Activated CD8-positive, alpha-beta T cell treated with anti-CD3 and anti-CD28 coated beads for 36 hours (primary cell): ENCODE data around the gene TMUB2. TPM values are rescaled to one million over a fixed set of nuclear protein-coding genes. Genes with fewer than 3 reads are reported as not detected.

Experiments used
- ATAC-seq: fragments of 200-7000 bp; cut with Tn5 transposase; one replicate; pipeline ENCODE4 v1.10.0; 2021; ENCODE audit warnings: mild to moderate bottlenecking, moderate library complexity
- CTCF ChIA-PET: fragments of 350-600 bp; sonication (Branson Sonifier 250); formaldehyde crosslinking; loops from one replicate; lab custom pipeline; 2021; ENCODE audit warnings: antibody characterized with exemption; lab: Charles Lee
- POLR2A ChIA-PET: fragments of 350-600 bp; sonication (Branson Sonifier 250); formaldehyde crosslinking; loops from one replicate; lab custom pipeline; 2021; ENCODE audit warnings: antibody characterized with exemption; lab: Charles Lee
- DNase-seq: peaks from one replicate; pipeline ENCODE4 v3.0.0-alpha.2; 2020
- H3K27ac Mint-ChIP-seq: one replicate; pipeline ENCODE4 v1.8.0; 2021; ENCODE audit warnings: mild to moderate bottlenecking, mixed read lengths
- H3K27me3 Mint-ChIP-seq: one replicate; pipeline ENCODE4 v1.8.0; 2021; ENCODE audit warnings: mixed read lengths
- H3K36me3 Mint-ChIP-seq: one replicate; pipeline ENCODE4 v1.8.0; 2021; ENCODE audit warnings: low read depth, mixed read lengths
- H3K4me1 Mint-ChIP-seq: one replicate; pipeline ENCODE4 v1.8.0; 2021; ENCODE audit warnings: low read depth, mixed read lengths
- H3K4me3 Mint-ChIP-seq: one replicate; pipeline ENCODE4 v1.8.0; 2021; ENCODE audit warnings: mild to moderate bottlenecking, moderate library complexity, mixed read lengths
- H3K9me3 Mint-ChIP-seq: one replicate; pipeline ENCODE4 v1.8.0; 2021; ENCODE audit warnings: mixed read lengths
- intact Hi-C: fragments of 100-400 bp; cut with micrococcal nuclease; formaldehyde crosslinking; loops from one replicate; pipeline ENCODE4 v1.10.0; 2022
- total RNA-seq, 2 experiments: library from RNA; stranded (reverse); gene quantifications; one replicate each; pipeline ENCODE4 v1.2.3, GENCODE V29; 2021
- TF ChIP-seq, protein P1 (sequence below): fragments of 200-600 bp; IDR thresholded peaks from one replicate; pipeline ENCODE4 v1.8.0; 2022; ENCODE audit warnings: antibody characterized with exemption, mild to moderate bottlenecking

Gene TMUB2
- total RNA-seq, 2 experiments from 2014 or later = 17.5 TPM

DNA sequence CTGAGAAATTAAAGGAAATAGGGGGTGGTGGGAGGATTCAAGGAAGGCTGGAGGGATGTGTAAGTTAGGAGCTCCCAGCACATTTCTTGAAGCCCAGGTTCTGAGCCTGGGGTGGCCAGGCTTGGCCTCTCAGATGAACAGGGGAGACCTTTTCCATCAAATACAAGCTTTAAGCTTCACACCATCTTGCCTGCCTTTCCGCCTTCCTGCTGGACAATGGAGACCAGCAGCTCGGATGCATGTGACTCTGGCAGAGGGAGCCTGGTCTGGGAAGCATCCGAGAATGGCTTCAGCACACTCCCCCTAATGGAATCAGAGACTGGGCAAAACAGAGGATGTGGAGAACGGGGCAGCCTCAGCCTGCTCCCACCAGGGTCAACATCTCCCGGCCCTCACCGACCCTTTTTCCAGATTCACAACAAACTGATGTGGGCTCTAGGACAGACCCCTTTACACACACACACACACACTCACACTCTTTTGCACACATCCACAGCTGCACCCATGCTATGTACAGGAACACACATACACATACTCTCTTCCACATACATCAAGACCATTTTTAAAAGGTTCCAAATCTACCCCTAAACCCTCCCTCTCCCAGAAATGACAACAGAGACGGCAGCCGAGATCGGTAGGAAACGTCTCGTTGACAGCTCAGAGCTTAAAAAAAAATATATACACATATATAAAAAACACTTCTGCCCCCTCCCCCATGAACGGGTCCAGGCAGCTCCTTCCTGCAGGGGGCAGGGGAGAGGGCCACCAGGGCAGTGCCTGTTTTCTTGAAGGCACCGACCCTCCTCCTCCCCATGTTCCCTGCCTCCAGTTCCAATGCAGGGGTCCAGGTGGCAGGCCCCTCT is 19.4 kb downstream of the TMUB2 start:
- intact Hi-C loops = no loop called here
- no peak overlapping the region for H3K4me3 Mint-ChIP-seq

DNA sequence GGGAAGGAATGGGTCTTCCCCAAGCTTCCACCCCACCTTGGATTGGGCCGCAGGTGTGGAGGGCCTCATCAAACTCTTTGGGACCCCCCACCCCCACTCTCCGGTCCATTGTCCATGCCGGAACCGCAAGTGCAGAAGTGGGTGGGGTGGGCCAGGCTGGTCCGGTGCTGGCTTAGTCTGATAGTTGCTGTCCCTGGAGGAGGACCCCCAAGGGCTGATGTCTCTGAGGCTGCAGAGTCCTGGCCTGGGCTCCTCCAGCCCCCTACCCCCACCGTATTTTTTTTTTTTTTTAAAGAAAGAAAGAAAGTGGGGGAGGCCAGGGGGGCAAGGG is 20.0 kb downstream of the TMUB2 start:
- TF ChIP-seq, protein P1, sequence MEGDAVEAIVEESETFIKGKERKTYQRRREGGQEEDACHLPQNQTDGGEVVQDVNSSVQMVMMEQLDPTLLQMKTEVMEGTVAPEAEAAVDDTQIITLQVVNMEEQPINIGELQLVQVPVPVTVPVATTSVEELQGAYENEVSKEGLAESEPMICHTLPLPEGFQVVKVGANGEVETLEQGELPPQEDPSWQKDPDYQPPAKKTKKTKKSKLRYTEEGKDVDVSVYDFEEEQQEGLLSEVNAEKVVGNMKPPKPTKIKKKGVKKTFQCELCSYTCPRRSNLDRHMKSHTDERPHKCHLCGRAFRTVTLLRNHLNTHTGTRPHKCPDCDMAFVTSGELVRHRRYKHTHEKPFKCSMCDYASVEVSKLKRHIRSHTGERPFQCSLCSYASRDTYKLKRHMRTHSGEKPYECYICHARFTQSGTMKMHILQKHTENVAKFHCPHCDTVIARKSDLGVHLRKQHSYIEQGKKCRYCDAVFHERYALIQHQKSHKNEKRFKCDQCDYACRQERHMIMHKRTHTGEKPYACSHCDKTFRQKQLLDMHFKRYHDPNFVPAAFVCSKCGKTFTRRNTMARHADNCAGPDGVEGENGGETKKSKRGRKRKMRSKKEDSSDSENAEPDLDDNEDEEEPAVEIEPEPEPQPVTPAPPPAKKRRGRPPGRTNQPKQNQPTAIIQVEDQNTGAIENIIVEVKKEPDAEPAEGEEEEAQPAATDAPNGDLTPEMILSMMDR = no peak
- ChIA-PET CTCF (interaction anchor here (0.8 to 2.2 kb wide), 2 partner anchors 124 to 139 kb away, joined by 3 to 9 read pairs; partner anchors contain the start of gene GRN), POLR2A (interaction anchor here (0.6 to 3.5 kb wide), 9 partner anchors 8 to 156 kb away, joined by 3 to 19 read pairs (median 4); partner anchors contain the start of gene FAM171A2)
- ATAC-seq = no peak
- no peaks in the 10 kb centered on the region for H3K9me3 Mint-ChIP-seq
- DNase-seq = no peak
- no peaks in the 10 kb centered on the region for H3K27me3 Mint-ChIP-seq
- H3K27ac Mint-ChIP-seq = no peak overlapping the region
- peaks cover 35% of the 10 kb centered on the region for H3K36me3 Mint-ChIP-seq
- H3K4me3 Mint-ChIP-seq = no peak overlapping the region
- H3K4me1 Mint-ChIP-seq = peaks cover 48% of the 10 kb centered on the region
- intact Hi-C loops = no loop called here

More for the DNA sequence above, 19.4 kb downstream of the TMUB2 start:
- ATAC-seq = no peak
- Mint-ChIP-seq H3K27me3 (no peaks in the 10 kb centered on the region), H3K9me3 (no peaks in the 10 kb centered on the region), H3K36me3 (peaks cover 33% of the 10 kb centered on the region), H3K4me1 (peaks cover 44% of the 10 kb centered on the region), H3K27ac (peak overlapping the region; percentile 27)
- TF ChIP-seq, protein P1 = peak; percentile 11
- CTCF ChIA-PET = interaction anchor here (0.7 to 2.2 kb wide), 3 partner anchors 16 to 139 kb away, joined by 3 to 9 read pairs (median 3); partner anchors contain the start of gene GRN
- peak; percentile 35 for DNase-seq
- POLR2A ChIA-PET = interaction anchor here (0.6 to 3.5 kb wide), 10 partner anchors 8 to 157 kb away, joined by 3 to 19 read pairs (median 4); partner anchors contain the start of genes FAM171A2 and SLC25A39

DNA sequence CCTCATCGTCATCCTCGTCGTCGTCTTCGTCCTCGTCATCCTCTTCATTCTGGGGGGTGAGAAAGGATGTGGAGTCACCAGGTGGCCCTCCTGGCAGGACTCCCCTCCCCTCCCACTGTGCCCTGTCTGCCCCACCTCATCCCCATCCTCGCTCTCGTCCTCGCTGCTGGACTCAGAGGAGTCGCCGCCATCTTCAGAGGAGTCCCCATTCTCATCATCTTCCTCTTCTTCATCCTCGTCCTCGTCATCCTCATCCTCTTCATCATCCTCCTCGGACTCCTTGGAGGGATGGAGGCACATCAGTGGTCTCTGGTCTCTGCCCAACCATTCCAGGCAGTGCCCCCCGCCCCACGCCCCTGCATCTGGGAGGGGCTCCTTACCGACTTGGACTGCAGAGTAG is 20.5 kb downstream of the TMUB2 start:
- DNase-seq (no peak), ATAC-seq (no peak)
- Mint-ChIP-seq H3K9me3 (no peaks in the 10 kb centered on the region), H3K27me3 (no peaks in the 10 kb centered on the region), H3K27ac (peak overlapping the region; percentile 4), H3K4me1 (peaks cover 52% of the 10 kb centered on the region), H3K36me3 (peaks cover 35% of the 10 kb centered on the region), H3K4me3 (no peak overlapping the region)
- ChIA-PET CTCF (interaction anchor here (2.2 kb wide), 1 partner anchor 138 kb away, joined by 9 read pairs; the partner anchor contains the start of gene GRN), POLR2A (interaction anchor here (0.6 to 3.5 kb wide), 6 partner anchors 10 to 156 kb away, joined by 3 to 19 read pairs (median 4); partner anchors contain the start of gene FAM171A2)
- TF ChIP-seq, protein P1 = no peak
- intact Hi-C loops = no loop called here

DNA sequence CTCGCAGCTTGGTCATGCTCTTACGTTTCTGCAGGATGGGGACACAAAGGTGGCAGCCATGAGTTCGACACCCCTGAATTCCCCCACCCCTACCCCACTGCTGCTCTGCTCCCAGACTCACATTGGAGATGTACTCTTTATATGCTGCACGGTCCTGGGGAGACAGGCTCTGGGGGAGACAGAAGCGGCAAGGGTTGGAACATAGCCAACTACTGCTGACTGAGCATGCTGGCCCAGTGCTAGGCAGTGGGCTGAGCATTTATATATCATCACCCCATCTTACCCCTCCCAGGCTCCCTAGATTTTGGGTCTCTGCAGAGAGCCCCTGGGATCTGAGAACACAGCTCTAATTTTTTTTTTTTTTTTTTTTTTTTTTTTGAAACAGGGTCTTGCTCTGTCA is 21.0 kb downstream of the TMUB2 start:
- Mint-ChIP-seq H3K36me3 (peaks cover 37% of the 10 kb centered on the region), H3K27me3 (no peaks in the 10 kb centered on the region), H3K4me3 (no peak overlapping the region), H3K27ac (peak overlapping the region; percentile 97), H3K9me3 (no peaks in the 10 kb centered on the region), H3K4me1 (peaks cover 54% of the 10 kb centered on the region)
- DNase-seq (no peak), ATAC-seq (no peak)
- TF ChIP-seq, protein P1 = no peak
- ChIA-PET CTCF (interaction anchor here (3.8 to 4.3 kb wide), 2 partner anchors 12 to 138 kb away, joined by 53 read pairs; partner anchors contain the start of genes GRN and UBTF), POLR2A (interaction anchor here (0.6 to 4.5 kb wide), 6 partner anchors 10 to 147 kb away, joined by 3 to 35 read pairs (median 5); no protein-coding TSS in a partner anchor)
- intact Hi-C loops = no loop called here
